H1 (cell line): ENCODE measurements around the gene NEURL1B. TPM values are rescaled to one million over a fixed set of nuclear protein-coding genes. Genes with fewer than 3 reads are reported as not detected.

Source experiments
- ATF2 ChIP-seq: IDR thresholded peaks from 2 replicates; pipeline ENCODE4 v1.6.1; 2012; ENCODE audit warnings: low read length, inconsistent platforms
- BACH1 ChIP-seq: IDR thresholded peaks from 2 replicates; pipeline ENCODE4 v1.6.1; 2012; ENCODE audit warnings: low read length, improper control_type of control experiment
- CBX5 ChIP-seq: fragments of 300-800, 300-1000 bp; sonication (generic); IDR thresholded peaks from 2 replicates; pipeline ENCODE4 v1.7.1; 2016; ENCODE audit warnings: antibody characterized with exemption, low read length, low read depth
- CREB1 ChIP-seq: IDR thresholded peaks from 2 replicates; pipeline ENCODE4 v1.6.1; 2012; ENCODE audit warnings: inconsistent platforms
- E2F6 ChIP-seq: IDR thresholded peaks from 2 replicates; pipeline ENCODE4 v1.6.1; 2012; ENCODE audit warnings: inconsistent platforms
- EGR1 ChIP-seq: IDR thresholded peaks from 2 replicates; pipeline ENCODE4 v1.6.1; 2011; ENCODE audit warnings: low read depth, low read length, borderline replicate concordance
- JUN ChIP-seq: IDR thresholded peaks from 2 replicates; pipeline ENCODE4 v1.6.1; 2011; ENCODE audit warnings: low read depth, mild to moderate bottlenecking, improper control_type of control experiment, low read length
- KDM5A ChIP-seq: fragments of 200-600 bp; IDR thresholded peaks from 2 replicates; pipeline ENCODE4 v1.7.1; 2012; ENCODE audit warnings: mild to moderate bottlenecking, low read length, inconsistent platforms, mixed read lengths
- POLR2A ChIP-seq, 2 experiments: IDR thresholded peaks; 1 replicate in 1 of 2; 2 replicates in 1 of 2; pipeline ENCODE4 v1.6.1; 2011; ENCODE audit warnings: low read depth in 2 of 2, low read length in 2 of 2, mild to moderate bottlenecking in 2 of 2; ENCODE audit errors: control extremely low read depth in 1 of 2
- SAP30 ChIP-seq: fragments of 300-600 bp; sonication (generic); IDR thresholded peaks from 2 replicates; pipeline ENCODE4 v1.7.1; 2012; ENCODE audit warnings: low read length, moderate library complexity, mild to moderate bottlenecking, inconsistent platforms; ENCODE audit not compliant: insufficient read depth, insufficient replicate concordance
- TAF1 ChIP-seq: IDR thresholded peaks from 2 replicates; pipeline ENCODE4 v1.6.1; 2011; ENCODE audit warnings: mild to moderate bottlenecking, low read depth, low read length
- polyA plus RNA-seq, 7 experiments: library from polyadenylated mRNA; depleted of rRNA in 3 of 7; stranded (reverse) in 5 of 7; unstranded in 2 of 7; fragments of >200 nt in 5 of 7; fragments of 200-250 nt in 2 of 7; gene quantifications; 1 replicate in 5 of 7; 2 replicates in 1 of 7; 4 replicates in 1 of 7; pipeline versions ENCODE4 v1.2.1 to v1.2.3, GENCODE V29; 2011 to 2013; ENCODE audit warnings: missing spikeins in 2 of 7, mixed read lengths in 2 of 7
- total RNA-seq: library from RNA; stranded (reverse); fragmentation: NEBNext Ultra II Directional; extraction: Animal tissue kit (Norgen Biotek cat#: 25700); gene quantifications from 2 replicates; pipeline ENCODE4 v1.2.1, GENCODE V29; 2021

NEURL1B gene
- total and polyA plus RNA-seq, 2 of the 8 experiments (the other 6 are each of a cell fraction or from before 2014, with no cell fraction given): 3.3 to 6.1 TPM

GRCh38 chr5:172667786-172668593, 26.9 kb downstream of the NEURL1B start (continued):
- TF ChIP-seq SAP30 (no peak), EGR1 (no peak), ATF2 (no peak), KDM5A (no peak), CREB1 (no peak), E2F6 (no peak), TAF1 (no peak), JUN (no peak), CBX5 (no peak), BACH1 (no peak), POLR2A (IDR thresholded peaks at IDR 0.05; ENCODE audit: control extremely low read depth in 1 of 2, low read depth in 2 of 2, low read length in 2 of 2) (no peak)
